DMS114 treated with DMSO at 0.1 percent for 48 hours (cell line): ENCODE results near the gene ASPDH.
"Not testable (repeated sequence)": the region's sequence is repeated elsewhere in the genome, so short reads cannot be mapped to it uniquely, and the experiment has no call there.

Experiments used
- DNase-seq: peaks from one replicate; lab custom pipeline; 2025; ENCODE audit not compliant: unreplicated experiment; lab: John Stamatoyannopoulos, UW

ASPDH gene

DNA sequence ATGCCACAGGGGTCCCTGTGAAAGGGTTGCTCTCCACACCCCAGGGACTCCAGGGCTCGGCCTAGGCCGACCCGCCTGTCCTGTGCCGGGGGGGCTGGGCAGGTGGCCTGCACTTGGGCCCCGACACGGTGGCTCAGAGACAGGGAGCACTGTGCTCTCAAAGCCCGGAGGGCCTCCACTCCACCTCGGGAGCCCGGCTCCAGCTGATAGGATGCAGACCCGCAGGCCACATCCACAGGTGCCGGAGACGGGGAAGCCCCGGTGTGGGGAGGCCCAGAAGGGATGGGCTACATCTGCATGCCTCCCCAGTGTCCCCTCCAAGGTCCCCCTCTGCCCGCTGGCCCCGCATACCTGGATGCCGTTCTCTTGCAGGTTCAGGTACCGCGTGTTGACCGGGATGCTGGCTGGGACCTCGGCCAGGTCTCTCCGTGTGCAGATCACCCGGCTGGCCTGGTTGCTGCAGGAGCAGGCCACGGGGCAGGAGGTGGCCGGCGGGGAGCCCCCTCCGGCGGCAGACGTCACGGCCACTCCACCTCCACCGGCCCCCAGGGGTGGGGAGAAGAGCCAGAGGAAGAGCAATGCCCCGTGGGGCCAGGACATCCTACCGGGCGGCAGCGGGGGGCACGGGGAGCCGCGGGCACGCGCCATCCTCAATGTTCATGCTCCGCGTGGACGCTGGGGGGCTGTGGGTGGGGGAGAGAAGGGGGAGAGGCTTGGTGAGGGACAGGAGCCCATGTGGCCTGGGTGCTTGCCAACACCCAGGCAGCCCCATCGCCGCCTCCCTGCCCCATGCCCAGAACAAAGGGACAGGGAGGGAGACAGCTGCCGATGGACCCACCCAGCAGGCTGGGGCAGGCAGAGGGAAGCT is 34.7 kb upstream of the ASPDH start:
- DNase-seq = no peak

DNA sequence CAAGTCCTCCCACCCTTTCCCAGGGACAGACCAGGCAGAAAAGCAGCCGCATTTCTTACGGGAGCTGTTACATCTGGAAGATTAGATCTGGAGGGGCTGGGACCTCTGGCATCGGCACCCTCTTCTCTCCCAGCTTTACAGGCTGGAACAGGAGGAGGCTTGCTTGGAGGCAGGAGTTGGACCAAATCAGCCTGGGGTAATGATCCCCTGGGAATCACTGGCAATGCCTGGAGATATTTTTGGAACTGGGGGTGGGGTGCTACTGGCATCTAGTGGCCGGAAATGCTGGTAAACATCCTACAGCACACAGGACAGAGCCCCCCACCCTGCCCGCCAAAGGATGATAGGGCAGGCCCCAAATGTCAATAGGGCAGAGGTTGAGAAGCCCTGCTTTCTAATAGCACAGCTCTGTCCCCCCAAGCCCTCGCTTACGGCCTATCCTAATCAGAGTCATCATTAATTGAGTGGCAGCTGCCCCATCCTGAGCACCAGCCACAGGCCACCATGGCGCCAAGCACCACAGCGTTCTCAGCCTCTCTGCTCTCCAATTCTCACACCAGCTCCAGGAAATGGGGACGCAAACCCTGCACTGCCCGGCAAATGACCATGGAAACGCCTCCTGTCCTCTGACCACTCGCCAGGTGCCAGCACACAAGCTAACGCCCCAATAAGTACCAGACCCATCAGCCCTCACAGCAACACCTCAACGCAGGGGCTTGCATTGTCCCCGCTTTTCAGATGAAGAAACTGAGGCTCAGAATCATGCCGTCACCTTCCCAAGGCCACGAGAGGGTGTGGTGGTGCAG is 33.9 kb upstream of the ASPDH start:
- DNase-seq = no peak

GRCh38 chr19:50546527-50547221 is 33.0 kb upstream of the ASPDH start:
- no peak for DNase-seq

DNA sequence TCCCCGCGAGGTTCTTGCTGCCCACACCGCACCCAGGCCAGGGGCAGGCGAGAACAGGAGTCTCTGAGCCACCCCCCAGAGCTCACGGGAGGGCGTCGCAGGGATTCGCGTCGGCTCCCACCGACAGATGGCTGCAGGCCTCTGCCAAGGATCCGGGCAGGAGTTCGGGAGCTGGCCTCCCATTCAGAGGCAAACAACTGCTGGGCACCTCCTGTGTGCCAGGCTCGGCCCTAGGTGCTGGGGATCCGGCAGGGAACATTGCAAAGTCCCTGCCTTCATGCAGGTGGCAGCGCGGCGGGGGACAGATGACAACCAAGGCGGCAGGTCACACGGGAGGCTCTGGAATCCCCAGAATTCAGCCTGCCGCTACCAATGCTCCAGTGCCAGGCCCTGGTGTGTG is 29.2 kb upstream of the ASPDH start:
- DNase-seq = no peak

DNA sequence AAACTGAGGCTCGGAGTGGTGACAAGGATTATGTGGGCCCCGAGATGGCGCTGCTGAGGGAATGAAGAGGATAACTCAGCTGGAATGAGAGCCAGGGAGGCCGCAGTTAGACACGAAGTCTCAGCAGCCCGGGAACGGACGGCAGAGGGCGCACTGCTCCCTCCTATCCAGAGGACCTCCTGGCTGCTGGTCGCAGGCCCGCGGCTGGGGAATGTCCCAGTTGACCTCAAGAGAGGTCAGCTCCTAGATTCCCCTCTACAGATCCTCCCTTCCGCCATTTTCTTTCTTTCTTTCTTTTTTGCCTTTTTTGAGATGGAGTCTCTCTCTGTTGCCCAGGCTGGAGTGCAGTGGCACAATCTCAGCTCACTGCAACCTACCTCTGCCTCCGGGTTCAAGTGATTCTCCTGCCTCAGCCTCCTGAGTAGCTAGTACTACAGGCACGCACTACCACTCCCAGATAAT is 24.1 kb upstream of the ASPDH start:
- DNase-seq = peak; percentile 33

DNA sequence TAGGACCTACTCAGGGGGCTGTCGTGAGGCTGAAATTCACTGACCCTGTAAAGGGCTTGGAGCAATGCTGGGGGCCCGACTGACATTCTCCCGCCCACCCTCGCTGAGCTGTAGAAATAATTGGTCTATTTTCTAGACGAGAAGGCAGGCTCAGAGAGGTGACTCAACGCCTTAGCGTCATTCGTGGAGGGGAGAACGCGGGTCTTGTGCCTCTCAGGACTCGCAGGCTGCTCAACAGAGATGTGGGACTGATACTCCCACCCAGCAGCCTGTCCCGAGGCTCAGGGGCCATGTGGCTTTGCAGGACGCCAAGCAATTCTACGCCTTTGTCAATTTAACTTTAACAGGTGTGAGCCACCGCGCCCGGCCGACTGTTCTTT is 23.6 kb upstream of the ASPDH start:
- no peak for DNase-seq

GRCh38 chr19:50536662-50537305 is 23.1 kb upstream of the ASPDH start:
- no peak for DNase-seq

DNA sequence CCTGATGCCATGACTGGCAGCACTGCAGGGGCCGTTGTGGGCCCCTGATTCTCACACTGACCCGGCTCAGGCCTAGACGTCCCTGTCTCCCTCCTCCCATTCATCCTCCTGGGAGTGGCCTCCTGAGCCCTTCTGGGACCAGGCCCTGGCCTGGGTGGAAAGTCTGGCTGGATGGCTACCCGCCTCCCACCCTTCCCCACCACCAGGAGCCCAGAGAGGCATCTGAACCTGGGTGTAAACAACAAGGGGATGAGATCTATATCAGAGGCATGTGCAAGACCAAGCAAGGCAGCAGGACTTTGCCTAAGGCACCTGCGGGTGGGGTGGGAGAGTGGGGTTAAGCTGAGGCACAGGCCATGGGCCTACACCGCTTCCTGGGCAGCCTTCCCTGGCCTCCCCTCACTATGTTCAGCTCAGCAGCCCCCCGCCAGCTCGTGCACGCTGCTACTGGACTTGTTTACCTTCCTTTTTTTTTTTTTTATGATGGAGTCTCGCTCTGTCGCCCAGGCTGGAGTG is 22.0 kb upstream of the ASPDH start:
- no peak for DNase-seq

DNA sequence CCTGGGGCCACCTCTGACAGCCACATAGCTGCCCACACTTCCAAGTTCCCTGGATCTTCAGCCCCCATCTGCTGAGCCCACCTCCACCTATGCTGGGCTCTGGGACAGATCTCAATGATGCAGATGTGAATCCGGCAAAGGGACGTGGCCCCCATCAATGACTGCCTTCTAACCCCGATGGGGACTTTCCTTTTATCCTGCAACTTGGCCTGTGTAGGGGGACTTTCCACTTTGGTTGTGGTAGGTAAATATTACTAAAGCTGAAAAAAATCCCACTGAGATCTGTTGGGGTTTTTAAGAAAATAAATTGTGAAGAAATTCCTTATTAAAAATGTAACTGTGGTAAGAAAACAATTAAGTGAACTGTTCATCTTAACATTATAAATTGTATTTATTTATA is 20.8 kb upstream of the ASPDH start:
- no peak for DNase-seq

GRCh38 chr19:50532952-50533351 is 19.2 kb upstream of the ASPDH start:
- no peak for DNase-seq

DNA sequence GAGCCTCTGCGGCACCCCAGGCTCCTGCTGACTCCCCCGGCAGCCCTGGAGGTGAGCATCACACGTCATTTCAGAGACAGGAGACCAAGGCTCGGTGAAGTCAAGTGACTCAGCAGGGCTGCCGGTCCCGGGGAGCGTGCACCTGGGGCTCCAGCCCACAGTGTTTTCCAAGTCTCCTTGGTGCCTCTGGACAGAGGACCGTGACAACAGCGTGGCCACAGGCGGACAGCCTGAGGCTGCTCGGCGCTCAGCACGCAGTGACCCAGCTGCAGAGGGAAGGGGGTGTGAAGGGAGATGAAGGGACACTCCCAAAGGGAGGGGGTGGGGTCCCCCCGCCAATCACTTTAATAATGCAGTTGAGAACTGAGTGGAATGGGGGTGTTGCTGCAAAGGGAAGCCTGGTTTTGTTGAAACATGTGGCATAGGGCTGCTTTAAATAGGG is 17.5 kb upstream of the ASPDH start:
- no peak for DNase-seq

DNA sequence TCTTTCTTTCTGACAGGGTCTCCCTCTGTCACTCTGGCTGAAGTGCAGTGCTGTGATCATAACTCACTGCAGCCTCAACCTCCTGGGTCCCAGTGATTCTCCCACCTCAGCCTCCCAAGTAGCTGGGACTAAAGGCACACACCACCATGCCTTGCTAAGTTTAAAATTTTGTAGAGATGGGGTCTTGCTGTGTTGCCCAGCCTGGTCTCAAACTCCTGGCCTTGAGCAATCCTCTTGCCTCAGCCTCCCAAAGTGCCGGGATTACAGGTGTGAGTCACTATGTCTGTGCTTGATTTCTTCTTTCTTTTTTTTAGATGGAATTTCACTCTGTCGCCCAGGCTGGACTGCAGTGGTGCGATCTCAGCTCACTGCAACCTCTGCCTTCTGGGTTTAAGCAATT is 14.3 kb upstream of the ASPDH start:
- DNase-seq = not testable (repeated sequence)

DNA sequence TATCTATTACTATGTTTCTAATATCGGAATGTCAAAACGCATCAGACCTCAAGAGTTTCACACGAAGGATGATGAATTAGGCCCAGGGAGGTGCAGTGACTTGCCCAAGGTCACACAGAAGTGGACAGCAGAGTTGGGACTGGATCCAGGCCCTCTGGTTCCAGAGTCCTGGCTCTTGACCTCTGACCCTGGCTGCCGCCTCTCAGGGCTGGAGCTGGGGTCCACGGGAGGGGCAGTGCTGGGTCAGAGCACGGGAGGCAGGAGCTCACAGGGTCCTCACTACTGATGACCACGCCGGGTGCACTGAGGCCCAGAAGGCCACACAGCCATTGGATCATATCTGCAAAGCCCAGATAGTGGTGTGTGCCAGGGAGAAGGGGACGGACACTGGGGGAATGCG is 9.2 kb upstream of the ASPDH start:
- DNase-seq = no peak

DNA sequence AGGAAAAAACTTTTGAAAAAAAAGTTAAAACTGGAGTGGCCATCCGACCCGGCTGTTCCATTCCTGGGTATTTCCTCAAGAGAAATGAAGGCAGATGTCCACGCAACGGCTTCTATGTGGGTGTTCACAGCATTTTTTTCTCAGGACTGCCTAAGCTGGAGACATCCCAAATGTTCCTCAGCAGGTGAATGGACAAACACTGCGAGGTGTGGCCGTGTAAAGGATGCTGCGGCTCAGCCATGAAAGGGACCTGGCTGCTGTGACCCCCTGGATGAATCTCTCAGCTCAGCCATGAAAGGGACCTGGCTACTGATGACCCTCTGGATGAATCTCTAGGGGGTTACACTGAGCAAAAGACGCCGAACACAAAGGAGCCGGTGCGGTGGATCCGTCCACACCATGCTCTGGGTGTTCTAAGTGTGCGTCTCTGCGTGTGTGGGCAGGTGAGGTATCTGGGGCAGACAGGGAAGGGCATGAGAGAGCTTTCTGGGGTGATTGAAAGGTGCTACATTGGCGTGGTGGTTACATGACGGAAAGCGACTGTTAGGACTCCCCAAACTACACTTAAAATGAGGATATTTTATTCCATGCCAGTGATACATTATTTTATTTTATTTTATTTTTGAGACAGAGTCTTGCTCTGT is 7.2 kb upstream of the ASPDH start:
- no peak for DNase-seq

- DNase-seq = no peak
Observed at GRCh38 chr19:50519006-50519575, 5.4 kb upstream of the ASPDH start.

GRCh38 chr19:50518091-50519005 is 4.6 kb upstream of the ASPDH start:
- no peak for DNase-seq

DNA sequence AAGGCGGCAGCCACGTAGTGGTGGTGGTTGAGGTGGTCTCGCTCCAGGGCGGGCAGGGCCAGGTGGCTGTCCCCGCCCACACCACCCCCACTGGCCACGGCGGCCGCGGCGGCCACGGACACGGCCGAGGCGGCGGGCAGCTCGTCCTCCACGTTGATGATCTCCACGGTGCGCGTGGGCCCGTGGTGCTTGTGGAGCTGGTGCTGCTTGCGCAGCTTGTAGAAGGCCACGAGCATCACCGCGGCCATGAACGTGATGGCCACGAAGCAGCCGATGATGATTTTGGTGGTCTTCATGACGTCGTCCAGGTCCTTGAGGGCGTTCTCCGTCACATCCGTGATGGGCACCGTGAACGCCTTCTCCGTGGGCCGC is 4.0 kb upstream of the ASPDH start:
- no peak for DNase-seq

- no peak for DNase-seq
Observed at GRCh38 chr19:50516964-50517703, 3.4 kb upstream of the ASPDH start.
